HG03469 (cell line): ENCODE measurements around the gene MMP11.
"Not testable (repeated sequence)": the region's sequence is repeated elsewhere in the genome, so short reads cannot be mapped to it uniquely, and the experiment has no call there.

ENCODE experiments used
- ATAC-seq: cut with Tn5 transposase; IDR thresholded peaks from one replicate; pipeline ENCODE4 v1.9.1; 2021; ENCODE audit warnings: mild to moderate bottlenecking, moderate library complexity, moderate number of reproducible peaks; ENCODE audit not compliant: unreplicated experiment

The MMP11 gene, protein sequence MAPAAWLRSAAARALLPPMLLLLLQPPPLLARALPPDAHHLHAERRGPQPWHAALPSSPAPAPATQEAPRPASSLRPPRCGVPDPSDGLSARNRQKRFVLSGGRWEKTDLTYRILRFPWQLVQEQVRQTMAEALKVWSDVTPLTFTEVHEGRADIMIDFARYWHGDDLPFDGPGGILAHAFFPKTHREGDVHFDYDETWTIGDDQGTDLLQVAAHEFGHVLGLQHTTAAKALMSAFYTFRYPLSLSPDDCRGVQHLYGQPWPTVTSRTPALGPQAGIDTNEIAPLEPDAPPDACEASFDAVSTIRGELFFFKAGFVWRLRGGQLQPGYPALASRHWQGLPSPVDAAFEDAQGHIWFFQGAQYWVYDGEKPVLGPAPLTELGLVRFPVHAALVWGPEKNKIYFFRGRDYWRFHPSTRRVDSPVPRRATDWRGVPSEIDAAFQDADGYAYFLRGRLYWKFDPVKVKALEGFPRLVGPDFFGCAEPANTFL

DNA sequence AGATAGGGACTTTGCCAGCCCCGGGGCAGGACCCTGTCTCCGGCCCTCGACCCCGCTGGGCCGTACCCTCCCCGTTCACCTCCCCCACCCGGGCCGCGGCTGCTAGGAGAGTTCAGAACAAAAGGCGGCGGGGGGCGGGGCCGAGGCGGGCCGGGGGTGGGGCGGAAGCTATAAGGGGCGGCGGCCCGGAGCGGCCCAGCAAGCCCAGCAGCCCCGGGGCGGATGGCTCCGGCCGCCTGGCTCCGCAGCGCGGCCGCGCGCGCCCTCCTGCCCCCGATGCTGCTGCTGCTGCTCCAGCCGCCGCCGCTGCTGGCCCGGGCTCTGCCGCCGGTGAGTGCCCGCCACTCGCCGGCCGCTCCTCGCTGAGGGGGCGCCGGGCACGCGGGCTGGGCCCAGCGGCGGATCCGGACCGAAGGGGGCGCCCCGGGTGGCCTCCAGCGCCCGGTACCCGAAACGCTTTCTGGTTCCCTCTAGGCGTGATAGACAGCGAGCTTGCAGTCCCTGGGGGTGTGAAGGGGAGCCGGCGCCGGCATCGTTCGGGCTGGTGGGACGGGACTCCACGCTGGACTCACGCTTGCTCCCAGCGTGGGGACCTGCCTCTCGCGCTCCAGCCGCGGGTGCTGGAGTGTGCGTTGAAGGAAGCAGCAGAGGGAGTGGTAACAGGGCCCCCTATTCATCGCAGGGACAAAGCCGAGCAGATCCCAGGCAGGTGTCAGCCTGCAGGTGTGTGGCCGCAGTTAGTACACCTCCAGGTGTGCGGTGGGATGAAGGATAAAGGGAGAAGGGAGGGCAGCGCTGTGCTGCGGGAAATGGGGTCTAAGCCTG is at the start of gene MMP11:
TSS of gene MMP11 (plus strand) at position 201 of the 825 bp plus-strand sequence. CDS start at position 223, 22 bp downstream.
- ATAC-seq, result no peak

DNA sequence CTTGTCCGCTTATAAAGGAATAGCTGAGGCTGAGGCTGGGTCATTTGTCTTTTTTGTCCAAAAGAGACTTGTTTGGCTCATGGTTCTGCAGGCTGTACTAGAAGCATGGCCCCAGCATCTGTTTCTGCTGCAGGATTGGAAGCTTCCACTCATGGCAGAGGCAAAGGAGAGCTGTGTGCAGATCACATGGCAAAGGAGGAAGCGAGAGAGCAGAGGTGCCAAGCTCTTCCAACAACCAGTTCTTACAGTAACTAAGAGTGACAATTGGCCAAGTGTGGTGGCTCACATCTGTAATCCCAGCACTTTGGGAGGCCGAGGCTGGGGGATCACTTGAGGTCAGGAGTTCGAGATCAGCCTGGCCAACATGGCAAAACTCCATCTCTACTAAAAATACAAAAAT is 44.5 kb upstream of the MMP11 start:
- not testable (repeated sequence) for ATAC-seq

DNA sequence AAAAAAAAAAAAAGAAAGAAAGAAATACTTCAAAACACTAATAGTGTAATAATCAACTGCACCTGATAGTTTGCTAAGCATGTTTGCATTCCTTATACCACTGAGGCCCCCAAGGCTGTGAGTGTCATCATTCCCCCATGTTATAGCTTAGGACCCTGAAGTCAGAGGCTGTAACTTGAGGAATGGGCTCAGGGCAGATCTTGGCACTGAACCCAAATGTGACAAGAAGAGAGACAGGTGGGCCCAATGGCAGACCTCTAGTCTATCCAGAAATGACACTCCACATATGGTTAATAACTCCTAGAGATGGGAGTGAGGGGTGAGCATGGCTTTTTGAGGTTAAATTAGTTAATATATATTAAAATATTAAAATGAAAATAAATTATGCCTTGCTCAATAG is 35.0 kb upstream of the MMP11 start:
- no peak for ATAC-seq

DNA sequence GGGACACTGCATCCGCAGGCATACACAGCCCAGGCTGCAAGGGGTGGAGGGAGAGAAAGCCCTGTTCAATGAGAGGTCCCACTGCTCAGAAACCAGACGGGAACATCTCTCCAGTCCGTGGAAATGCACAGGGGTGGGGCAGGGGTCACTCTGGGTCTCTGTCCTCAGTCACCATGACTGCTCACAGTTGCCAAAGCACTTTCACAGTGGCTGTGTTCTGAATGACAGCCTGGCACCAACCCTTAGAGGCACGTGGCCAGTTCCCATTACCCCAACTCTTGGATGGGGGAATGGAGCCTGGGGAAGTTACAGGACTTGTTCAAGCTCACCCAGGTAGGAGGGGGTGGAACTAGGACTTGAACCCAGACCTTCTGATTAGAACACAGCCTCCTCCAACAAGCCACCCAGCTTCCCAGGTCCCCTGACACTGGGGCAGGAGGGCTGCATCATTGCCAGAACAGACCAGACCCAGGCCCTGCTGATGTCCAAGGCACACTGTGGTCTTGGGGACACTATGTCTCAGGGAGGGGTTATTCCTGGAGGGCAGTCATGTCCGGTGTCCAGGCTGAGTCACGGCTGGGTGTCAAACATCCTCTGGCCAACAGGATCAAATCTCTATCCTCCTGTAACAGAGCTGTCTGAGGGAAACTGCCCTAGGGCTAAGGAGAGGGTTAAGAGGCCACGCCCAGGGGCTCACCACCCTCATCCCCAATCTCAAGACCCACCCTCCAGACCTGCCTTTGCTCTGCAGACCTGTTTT is 30.0 kb upstream of the MMP11 start:
- no peak for ATAC-seq

DNA sequence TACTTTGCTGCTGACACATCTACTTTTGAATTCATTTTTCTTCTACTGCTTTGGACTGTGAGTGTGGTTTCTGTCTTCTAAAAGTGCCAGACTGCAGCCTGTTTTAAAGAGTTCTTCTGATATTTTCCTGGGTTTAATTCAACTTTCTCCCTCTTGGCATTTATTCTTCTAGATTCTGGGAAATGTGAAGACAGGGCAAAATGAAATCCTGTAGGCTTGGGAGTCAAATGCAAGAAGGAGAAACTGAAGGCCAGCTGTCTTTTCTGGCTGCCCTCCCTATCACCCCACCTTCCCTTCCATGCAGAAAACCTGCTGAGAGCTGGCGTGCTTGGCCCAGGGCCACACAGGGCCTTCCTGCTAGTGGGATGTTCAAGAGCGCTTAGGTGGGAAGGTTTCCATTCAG is 29.3 kb upstream of the MMP11 start:
- ATAC-seq, result no peak

DNA sequence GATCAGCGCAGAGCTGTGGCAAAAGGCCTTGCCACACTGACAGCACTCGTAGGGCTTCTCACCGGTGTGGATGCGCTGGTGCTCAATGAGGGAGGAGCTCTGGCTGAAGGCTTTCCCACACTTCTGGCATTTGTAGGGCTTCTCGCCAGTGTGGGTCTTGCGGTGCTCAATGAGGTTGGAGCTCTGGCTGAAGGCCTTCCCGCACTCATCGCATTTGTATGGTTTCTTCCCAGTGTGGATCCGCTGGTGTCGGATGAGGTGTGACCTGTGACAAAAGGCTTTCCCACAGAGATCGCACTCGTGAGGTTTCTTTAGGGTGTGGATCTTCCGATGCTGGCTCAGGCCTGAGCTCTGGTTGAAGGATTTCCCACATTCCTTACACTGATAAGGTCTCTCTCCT is 28.6 kb upstream of the MMP11 start:
- ATAC-seq, result no peak

DNA sequence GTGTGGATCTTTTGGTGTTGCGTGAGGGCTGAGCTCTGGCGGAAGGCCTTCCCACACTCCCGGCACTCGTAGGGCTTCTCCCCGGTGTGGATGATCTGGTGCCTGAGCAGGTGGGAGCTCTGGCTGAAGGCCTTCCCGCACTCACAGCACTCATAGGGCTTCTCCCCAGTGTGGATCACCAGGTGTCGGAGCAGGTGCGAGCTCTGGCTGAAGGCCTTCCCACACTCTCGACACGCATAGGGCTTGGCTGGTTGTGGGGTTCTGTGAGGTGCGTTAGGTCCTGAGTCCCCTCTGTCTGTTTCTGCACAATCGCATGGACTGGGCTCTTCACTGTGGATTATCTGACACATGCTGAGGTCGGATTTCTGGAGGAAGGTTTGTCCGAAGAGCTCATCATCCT is 28.2 kb upstream of the MMP11 start:
- ATAC-seq, result no peak

DNA sequence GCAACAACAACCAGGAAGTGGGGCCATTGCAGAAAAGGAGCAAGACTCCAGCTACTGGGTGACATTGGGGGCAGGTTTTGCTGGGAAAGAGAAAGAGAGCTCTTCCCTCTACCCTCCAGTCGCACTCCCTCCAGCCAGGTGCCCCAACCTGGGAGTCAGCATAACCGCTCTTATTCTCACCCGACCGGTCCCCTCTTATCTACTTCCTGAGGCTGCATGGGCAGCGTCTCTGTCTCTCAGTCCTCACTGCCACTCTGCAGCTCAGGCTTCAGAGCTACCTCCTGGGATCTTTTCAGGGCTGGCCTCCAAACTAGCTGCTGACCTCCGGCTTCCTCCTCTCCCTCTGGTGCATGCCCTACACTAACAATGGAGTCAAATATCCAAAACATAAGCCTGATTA is 26.9 kb upstream of the MMP11 start:
- no peak for ATAC-seq

DNA sequence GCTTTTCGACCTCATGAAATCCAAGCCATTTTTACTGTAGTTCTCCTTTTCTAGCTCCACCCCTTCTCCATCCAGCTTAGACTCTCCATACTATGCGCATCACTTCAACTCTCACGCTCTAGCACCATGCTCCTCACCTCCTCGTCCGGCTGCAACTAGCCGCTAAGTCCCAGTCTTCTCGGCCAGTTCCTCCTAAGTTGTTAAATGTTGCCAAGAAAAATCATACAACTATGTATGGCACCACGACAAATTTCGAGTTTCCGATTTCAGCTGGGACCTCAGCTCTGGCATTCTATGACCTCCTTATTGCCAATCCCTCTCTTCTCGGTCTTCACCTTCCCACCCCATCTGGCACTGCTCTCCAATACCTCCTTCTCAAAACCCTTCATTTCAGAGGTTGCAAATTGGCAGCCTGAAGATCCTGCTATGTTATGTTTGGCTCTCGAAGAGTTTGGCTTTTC is 22.8 kb upstream of the MMP11 start:
- no peak for ATAC-seq

DNA sequence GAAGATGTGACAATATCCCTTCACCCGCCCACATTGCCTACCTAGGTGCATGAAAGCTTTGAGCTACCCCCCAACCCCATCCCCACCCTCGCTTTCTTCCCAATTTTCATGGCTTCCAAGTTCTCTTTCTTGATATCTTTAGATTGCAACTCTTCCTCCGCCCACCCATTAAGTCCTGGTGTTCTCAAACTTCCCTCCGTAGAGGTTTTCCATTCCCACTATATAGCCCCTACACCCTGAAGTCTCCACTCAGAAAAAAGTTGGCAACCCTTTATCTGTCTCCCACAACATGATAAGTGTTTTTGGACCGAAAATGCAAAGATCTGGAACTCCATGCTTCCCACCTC is 22.3 kb upstream of the MMP11 start:
- no peak for ATAC-seq

DNA sequence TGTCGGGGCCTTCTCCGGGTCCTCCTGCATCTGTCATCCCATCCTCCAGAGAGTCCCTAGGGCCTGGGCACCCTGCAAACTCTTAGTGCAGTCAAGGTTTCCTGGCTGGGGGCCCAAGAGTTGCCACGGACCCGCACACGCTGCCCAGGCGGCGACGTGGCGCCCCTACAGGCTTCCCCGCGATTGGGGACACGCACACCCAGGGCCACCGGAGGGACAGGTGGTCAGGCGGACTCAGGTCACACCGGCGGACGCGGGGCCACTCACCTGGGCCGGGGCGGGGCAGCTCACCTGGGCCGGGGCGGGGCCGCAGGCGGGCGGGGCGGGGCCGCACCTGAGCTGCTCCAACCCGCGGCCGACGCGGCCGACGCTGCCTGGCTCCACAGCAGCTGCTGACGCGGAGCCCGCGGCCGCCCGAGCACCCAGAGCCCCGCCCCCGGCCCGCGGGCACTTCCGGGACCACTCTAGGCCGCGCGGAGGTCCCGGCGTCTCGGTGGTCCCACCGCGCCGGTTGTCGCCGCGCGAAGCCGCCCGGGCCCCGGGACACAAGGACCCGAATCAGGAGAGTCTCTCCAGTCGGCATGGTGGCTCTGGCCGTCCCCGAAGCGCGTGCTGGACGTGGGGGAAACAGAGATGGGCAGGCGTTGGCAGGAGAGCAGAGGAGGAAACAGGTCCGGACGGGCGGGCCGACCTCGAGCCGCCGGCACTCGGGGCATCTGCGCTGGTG is 21.8 kb upstream of the MMP11 start, which contains the start of gene ZNF70:
TSS of gene ZNF70 (minus strand) at position 399 of the 727 bp plus-strand sequence. CDS start 5,972 bp downstream, outside the sequence.
- no peak for ATAC-seq

DNA sequence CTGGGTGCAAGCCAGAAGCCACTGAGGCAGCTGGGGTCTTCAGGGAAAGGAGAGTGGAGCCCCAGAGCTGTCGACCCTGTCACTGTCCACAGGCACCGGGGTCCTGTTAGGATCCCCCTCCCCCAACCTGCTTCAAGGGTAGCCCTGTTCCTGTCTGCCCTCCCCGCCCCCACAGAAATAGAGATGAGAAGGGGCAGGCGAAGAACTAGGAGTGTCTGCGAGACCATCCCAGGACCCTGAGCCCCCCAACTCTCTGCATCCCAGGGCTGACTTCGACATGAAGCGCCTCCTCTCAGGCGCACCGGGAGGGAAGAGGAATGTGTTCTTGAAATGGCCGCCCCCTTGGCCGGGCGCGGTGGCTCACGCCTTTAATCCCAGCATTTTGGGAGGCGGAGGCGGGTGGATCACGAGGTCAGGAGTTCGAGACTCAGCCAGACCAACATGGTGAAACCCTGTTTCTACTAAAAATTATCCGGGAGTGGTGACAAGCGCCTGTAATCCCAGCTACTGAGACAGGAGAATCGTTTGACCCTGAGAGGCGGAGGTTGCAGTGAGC is 21.1 kb upstream of the MMP11 start:
- no peak for ATAC-seq

DNA sequence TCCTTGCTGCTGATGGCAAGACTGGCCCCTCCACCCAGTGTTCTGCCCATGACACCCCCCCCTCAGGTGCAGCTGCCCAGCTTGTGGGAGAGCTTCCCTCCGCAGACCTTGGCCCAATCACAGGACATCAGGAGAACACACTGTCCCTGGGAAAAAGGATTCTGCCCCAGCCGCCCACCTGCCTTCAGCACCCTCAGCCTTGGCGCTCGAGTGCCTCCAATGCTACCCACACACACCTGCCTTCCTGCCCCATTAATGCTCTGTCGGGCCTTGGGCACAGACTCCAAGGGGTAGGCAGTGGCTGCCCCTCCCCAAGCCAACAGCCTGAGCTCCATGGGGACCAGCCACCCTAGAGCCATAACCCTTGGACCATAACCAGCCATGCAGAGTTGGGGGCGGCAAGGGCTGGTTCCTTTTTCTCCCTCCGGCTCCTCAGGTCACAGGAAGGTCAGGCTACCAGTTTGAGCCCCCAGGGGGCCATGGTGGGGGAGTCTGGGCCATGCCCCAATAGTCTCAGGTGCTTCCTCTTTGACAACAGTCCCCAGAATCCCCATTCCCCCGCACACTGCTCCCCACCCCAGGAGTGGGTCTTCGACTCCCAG is 20.5 kb upstream of the MMP11 start:
- ATAC-seq, result no peak

DNA sequence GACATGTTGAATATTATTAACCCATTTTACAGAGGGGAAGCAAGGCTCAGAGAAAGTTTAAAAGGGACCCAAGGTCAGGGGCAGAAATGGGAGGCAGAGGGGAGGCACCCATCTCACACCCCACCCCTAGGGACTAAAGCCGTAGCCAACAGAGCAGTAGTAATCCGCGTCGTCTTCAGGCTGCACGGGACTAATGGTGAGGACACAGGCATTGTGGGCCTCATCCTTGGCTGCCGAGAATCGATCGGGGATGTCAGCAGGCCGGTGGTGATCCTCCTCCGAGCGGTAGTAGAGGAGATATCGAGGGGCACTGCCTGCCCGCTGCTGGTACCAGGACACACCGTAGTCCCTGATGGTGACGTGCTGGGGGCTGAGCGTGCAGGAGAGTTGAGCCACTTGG is 19.9 kb upstream of the MMP11 start:
- no peak for ATAC-seq

DNA sequence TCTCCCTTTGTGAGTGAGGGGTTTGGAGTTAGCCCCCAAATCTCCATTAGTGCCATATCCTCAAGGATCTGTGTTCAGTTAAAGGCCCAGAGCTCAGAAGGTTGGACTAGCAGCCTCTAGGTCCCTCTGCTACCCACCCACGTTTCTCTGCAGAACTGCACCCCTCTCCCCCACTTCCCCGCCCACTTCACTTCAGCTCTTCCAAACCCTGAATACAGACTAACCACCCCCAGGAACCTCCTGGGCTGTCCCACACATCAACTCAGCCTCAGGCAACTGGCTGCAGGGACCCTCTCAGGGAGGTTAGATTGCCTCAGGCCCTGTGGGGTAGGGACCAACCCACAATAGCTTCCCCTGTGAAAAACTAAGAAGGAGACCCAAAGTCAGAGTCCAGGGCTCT is 19.3 kb upstream of the MMP11 start:
- ATAC-seq, result no peak

DNA sequence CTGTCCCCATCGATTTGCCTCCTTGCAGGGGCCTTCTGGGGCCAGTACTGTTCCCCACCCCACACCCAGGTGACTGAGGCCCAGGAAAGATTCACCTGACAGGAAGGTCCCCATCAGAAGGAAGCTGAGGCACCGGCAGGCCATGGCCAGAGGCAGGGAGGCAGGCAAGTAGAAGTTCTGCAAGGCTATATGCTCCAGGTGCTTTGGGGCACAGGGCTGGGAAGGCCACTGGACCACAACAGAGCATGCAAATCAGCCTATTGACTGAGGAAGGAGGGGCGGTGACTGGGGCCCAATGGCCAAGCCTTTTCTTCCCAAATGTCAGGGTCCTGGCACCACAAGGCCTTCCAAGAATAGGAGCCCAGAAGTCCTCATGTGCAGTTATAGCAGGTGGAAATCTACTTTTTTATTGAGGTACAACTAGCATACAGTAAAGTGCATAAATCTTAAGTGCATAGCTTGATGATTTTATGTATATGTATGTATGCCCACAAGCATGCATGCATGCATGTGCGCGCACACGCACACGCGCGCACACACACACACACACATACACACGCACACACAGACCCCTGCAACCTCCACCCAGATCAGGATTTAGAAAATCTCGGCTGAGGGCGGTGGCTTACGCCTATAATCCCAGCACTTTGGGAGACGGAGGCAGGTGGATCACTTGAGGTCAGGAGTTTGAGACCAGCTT is 18.3 kb upstream of the MMP11 start, which contains the start of gene VPREB3:
TSS of gene VPREB3 (minus strand) at position 206 of the 700 bp plus-strand sequence. CDS start at position 144, 62 bp downstream.
- ATAC-seq, result no peak

DNA sequence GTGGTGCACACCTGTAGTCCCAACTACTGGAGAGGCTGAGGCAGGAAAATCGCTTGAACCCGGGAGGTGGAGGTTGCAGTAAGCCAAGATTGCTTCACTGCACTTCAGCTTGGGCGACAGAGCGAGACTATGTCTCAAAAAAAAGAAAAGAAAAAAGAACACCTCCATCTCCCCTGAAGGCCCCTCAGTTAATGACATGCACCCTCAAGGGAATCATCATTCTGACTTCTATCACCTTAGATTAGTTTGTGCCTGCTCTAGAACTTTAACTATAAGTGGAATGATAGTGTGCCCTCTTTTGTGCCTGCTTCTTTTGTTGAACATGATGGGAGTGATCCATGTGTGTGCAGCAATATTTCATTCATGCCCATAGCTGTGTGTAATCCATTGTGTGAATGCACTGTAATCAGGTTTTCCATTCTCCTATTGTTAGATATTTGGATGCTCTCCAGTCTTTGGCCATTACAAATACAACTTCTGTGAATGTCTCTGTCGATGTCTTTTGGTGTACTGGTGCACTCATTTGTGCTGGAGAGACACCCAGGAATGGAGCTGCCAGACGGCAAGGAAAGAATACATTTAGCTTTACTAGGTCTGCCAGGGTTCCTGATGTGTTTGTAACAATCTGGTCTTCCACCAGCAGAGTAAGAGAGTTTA is 17.5 kb upstream of the MMP11 start:
- ATAC-seq, result no peak

DNA sequence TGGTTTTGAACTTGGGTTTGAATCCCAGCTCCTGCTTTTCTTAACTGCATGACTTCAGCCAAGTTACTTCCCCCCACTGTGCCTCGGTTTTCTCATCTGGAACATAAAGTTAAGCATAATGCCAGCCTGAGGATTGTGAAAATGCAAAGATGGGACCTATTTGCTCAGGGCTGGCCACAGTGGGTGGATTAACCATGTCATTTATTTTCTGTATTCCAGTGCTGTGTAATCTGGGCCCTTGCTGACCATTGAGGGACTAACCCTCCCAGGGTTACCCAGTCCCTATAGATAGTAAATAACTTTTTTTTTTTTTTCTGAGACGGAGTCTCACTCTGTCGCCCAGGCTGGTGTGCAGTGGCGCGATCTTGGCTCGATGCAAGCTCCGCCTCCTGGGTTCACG is 16.9 kb upstream of the MMP11 start:
- no peak for ATAC-seq
